ENCODE data around the gene NCBP2. TPM values are rescaled to one million over a fixed set of nuclear protein-coding genes. Genes with fewer than 3 reads are reported as not detected.

The NCBP2 gene
- total RNA-seq, 1 experiment from 2014 or later, result 91.8 TPM

- no TSS peak for BruUV-seq (replicated peaks)
- ChIA-PET CTCF (interaction anchor here (0.6 to 1.7 kb wide), 10 partner anchors 9 to 539 kb away, joined by 3 to 6 read pairs (median 4); partner anchors contain the start of gene NCBP2), POLR2A (interaction anchor here (3.8 kb wide), 1 partner anchor 28 kb away, joined by 30 read pairs; the partner anchor contains the start of gene NCBP2)
- H3K27me3 Mint-ChIP-seq (ENCODE audit: insufficient read depth, unreplicated experiment), result no peaks in the 10 kb centered on the region
- H3K9me3 Mint-ChIP-seq (ENCODE audit: unreplicated experiment), result no peaks in the 10 kb centered on the region
- DNase-seq (ENCODE audit: unreplicated experiment), result no peak
- no peaks in the 10 kb centered on the region for H3K36me3 Mint-ChIP-seq (ENCODE audit: insufficient read depth, unreplicated experiment)
- intact Hi-C loops (cut with micrococcal nuclease), result loop anchor here (2.0 kb wide), 1 partner anchor 362 kb away; no protein-coding TSS in a partner anchor
- TF ChIP-seq CTCF (IDR thresholded peaks at IDR 0.05; ENCODE audit: unreplicated experiment), result no peak
- H3K4me1 Mint-ChIP-seq (ENCODE audit: insufficient read depth, unreplicated experiment), result no peaks in the 10 kb centered on the region
- H3K4me3 Mint-ChIP-seq (ENCODE audit: unreplicated experiment), result peak overlapping the region; percentile 68
- no peak overlapping the region for H3K27ac Mint-ChIP-seq (ENCODE audit: low read depth, unreplicated experiment)
Observed at GRCh38 chr3:196970547-196971093, 28.3 kb upstream of the NCBP2 start.

- no peaks in the 10 kb centered on the region for H3K4me1 Mint-ChIP-seq (ENCODE audit: insufficient read depth, unreplicated experiment)
- ChIA-PET CTCF (interaction anchor here (0.5 to 1.7 kb wide), 13 partner anchors 10 to 989 kb away, joined by 3 to 6 read pairs (median 3); partner anchors contain the start of gene NCBP2), POLR2A (interaction anchor here (0.6 to 3.8 kb wide), 5 partner anchors 25 to 399 kb away, joined by 3 to 30 read pairs (median 4); partner anchors contain the start of genes NCBP2 and SENP5)
- peak; percentile 54 for DNase-seq (ENCODE audit: unreplicated experiment)
- peak overlapping the region; percentile 68 for H3K4me3 Mint-ChIP-seq (ENCODE audit: unreplicated experiment)
- peak; percentile 74 for TF ChIP-seq CTCF (IDR thresholded peaks at IDR 0.05; ENCODE audit: unreplicated experiment)
- H3K36me3 Mint-ChIP-seq (ENCODE audit: insufficient read depth, unreplicated experiment), result peaks cover 1% of the 10 kb centered on the region
- no peaks in the 10 kb centered on the region for H3K9me3 Mint-ChIP-seq (ENCODE audit: unreplicated experiment)
- no TSS peak for BruUV-seq (replicated peaks)
- no peaks in the 10 kb centered on the region for H3K27me3 Mint-ChIP-seq (ENCODE audit: insufficient read depth, unreplicated experiment)
- H3K27ac Mint-ChIP-seq (ENCODE audit: low read depth, unreplicated experiment), result no peak overlapping the region
- intact Hi-C loops (cut with micrococcal nuclease), result loop anchor here (1.0 to 2.0 kb wide), 2 partner anchors 132 to 361 kb away; no protein-coding TSS in a partner anchor
Observed at GRCh38 chr3:196969660-196970546, 27.6 kb upstream of the NCBP2 start.

- TF ChIP-seq CTCF (IDR thresholded peaks at IDR 0.05; ENCODE audit: unreplicated experiment), result no peak
- Mint-ChIP-seq H3K4me3 (ENCODE audit: unreplicated experiment) (peak overlapping the region; percentile 73), H3K4me1 (ENCODE audit: insufficient read depth, unreplicated experiment) (no peaks in the 10 kb centered on the region), H3K9me3 (ENCODE audit: unreplicated experiment) (no peaks in the 10 kb centered on the region), H3K27me3 (ENCODE audit: insufficient read depth, unreplicated experiment) (no peaks in the 10 kb centered on the region), H3K36me3 (ENCODE audit: insufficient read depth, unreplicated experiment) (peaks cover 5% of the 10 kb centered on the region), H3K27ac (ENCODE audit: low read depth, unreplicated experiment) (no peak overlapping the region)
- ChIA-PET POLR2A (interaction anchor here (0.6 to 3.8 kb wide), 4 partner anchors 24 to 100 kb away, joined by 3 to 30 read pairs (median 6); partner anchors contain the start of genes NCBP2 and SENP5), CTCF (interaction anchor here (0.5 to 1.4 kb wide), 7 partner anchors 12 to 990 kb away, joined by 3 to 4 read pairs (median 3); partner anchors contain the start of gene NCBP2)
- intact Hi-C loops (cut with micrococcal nuclease), result loop anchor here (1.0 kb wide), 1 partner anchor 131 kb away; no protein-coding TSS in a partner anchor
- peak; percentile 48 for DNase-seq (ENCODE audit: unreplicated experiment)
- BruUV-seq (replicated peaks), result no TSS peak
Observed at GRCh38 chr3:196969134-196969659, 26.9 kb upstream of the NCBP2 start.

Data from MCF 10A (cell line).